ENCODE results near the gene DEFB124.

DNA sequence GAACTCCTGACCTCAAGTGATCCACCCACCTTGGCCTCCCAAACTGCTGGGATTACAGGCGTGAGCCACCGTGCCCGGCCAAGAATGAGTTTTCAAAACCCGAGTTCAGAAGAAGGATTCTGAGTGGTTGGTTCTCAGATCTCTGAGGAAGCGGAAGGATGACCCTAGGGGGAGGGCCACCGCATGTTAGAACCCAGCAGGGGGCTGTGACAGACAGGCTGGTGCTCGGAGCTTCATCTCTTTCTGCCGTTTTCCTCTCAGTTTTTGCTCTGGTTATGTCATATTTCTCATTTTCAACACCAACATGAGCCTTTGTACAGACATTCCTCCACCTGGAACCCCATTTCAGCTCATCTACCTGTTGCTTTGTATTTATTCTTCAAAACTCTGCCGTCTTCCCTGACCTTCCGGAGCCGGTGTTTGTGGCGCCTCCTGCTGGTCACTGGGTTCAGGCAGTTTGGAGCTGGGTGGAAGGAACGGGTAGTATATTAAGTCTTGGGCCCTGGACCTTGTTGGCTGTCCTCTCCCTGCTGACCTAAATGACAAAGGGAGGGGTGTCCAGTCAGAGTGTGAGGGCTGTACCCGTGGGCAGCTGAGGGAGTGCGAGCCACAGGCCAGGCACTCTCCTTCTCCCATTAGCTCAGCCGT is 34.8 kb downstream of the DEFB124 start, which contains the start of gene DEFB123:
- TF ChIP-seq EZH2 (IDR thresholded peaks at IDR 0.05; ENCODE audit: low read length, unreplicated experiment), result no peak
- TF ChIP-seq, protein P1, sequence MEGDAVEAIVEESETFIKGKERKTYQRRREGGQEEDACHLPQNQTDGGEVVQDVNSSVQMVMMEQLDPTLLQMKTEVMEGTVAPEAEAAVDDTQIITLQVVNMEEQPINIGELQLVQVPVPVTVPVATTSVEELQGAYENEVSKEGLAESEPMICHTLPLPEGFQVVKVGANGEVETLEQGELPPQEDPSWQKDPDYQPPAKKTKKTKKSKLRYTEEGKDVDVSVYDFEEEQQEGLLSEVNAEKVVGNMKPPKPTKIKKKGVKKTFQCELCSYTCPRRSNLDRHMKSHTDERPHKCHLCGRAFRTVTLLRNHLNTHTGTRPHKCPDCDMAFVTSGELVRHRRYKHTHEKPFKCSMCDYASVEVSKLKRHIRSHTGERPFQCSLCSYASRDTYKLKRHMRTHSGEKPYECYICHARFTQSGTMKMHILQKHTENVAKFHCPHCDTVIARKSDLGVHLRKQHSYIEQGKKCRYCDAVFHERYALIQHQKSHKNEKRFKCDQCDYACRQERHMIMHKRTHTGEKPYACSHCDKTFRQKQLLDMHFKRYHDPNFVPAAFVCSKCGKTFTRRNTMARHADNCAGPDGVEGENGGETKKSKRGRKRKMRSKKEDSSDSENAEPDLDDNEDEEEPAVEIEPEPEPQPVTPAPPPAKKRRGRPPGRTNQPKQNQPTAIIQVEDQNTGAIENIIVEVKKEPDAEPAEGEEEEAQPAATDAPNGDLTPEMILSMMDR (conservative IDR thresholded peaks at IDR 0.05; ENCODE audit: low read depth, low read length), result peak; percentile 54

All from PC-3 (cell line).